Omental fat pad (tissue), 4 donors: ENCODE measurements around the gene PRKCQ. TPM values are rescaled to one million over a fixed set of nuclear protein-coding genes. Genes with fewer than 3 reads are reported as not detected.
"Not testable (repeated sequence)": the region's sequence is repeated elsewhere in the genome, so short reads cannot be mapped to it uniquely, and the experiment has no call there.

ENCODE experiments used
- ATAC-seq: fragments of 150-250 bp; one replicate; pipeline ENCODE4 v1.9.1; 2016; ENCODE audit warnings: mild to moderate bottlenecking, moderate library complexity; ENCODE audit not compliant: low FRiP score
- DNase-seq: peaks from one replicate; pipeline ENCODE4 v3.0.0-alpha.2; 2019; ENCODE audit warnings: low spot score
- total RNA-seq, 4 donors: library from RNA; depleted of rRNA; stranded (reverse); fragments of >200 nt; gene quantifications; one replicate each; pipeline ENCODE4 v1.1.0, GENCODE V29; 2016
- TF ChIP-seq, protein P1 (sequence below), 3 donors: fragments of 450-650 bp; IDR thresholded peaks; one replicate each; pipeline ENCODE4 v1.5.1; 2016 to 2017; ENCODE audit warnings: antibody characterized with exemption in 3 of 3, mild to moderate bottlenecking in 3 of 3, moderate library complexity in 2 of 3

Gene PRKCQ
- total RNA-seq, 4 donors from 2014 or later, result 0.56 to 1.9 (median 0.86) TPM

DNA sequence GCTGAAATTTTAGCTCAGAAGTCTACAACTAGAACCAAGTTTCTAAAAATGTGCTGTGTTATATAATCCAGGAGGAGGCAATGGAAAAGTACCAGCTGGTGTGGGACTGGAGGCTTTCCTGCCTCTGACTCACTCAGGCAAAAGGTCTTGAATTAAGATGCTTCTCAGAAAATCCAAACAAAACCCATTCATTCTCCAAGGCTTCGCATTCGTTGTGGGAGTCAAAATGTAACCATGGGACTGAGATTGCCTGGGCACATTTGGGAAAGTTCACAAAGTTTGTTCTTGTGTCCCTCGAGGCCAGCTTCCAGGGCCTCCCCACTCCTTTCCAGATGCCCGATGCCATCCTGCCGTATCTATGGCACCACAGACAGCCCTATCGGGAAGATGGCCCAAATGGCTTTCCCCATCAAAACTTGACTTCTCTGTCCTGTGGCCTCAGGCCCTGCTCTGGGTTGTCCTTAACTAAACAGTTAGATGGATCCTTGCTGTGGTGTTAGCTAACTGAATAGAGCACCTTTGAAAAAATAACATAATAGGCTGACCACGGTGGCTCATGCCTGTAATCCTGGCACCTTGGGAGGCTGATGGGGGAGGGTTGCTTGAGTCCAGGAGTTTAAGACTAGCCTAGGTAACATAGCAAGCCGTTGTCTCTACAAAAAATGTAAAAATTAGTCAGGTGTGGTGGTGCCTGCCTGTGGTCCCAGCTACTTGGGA is 196.8 kb downstream of the PRKCQ start:
- DNase-seq (no peak), ATAC-seq (no peak)
- TF ChIP-seq, protein P1, sequence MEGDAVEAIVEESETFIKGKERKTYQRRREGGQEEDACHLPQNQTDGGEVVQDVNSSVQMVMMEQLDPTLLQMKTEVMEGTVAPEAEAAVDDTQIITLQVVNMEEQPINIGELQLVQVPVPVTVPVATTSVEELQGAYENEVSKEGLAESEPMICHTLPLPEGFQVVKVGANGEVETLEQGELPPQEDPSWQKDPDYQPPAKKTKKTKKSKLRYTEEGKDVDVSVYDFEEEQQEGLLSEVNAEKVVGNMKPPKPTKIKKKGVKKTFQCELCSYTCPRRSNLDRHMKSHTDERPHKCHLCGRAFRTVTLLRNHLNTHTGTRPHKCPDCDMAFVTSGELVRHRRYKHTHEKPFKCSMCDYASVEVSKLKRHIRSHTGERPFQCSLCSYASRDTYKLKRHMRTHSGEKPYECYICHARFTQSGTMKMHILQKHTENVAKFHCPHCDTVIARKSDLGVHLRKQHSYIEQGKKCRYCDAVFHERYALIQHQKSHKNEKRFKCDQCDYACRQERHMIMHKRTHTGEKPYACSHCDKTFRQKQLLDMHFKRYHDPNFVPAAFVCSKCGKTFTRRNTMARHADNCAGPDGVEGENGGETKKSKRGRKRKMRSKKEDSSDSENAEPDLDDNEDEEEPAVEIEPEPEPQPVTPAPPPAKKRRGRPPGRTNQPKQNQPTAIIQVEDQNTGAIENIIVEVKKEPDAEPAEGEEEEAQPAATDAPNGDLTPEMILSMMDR (IDR thresholded peaks at IDR 0.05), result no peak

DNA sequence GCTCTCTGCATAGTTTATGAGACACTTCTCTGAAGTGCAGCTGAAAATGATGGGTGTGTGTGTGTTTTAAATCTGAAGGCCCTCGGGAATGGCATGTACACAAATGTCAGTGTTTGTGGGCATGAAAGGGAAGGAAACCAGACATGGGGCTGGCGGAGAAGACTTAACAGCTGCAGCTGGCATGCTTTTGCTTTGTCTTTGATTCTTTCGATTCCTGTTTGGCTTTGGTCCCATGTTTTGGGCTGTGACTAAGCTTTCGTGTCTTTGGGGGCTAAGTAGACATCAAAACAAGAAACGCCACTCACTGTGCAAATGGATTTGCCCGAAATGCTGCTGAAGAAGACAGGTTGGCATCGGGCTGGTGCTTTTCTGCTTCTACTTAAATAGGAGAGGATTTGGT is 198.0 kb downstream of the PRKCQ start:
- DNase-seq, result no peak
- ATAC-seq, result no peak

DNA sequence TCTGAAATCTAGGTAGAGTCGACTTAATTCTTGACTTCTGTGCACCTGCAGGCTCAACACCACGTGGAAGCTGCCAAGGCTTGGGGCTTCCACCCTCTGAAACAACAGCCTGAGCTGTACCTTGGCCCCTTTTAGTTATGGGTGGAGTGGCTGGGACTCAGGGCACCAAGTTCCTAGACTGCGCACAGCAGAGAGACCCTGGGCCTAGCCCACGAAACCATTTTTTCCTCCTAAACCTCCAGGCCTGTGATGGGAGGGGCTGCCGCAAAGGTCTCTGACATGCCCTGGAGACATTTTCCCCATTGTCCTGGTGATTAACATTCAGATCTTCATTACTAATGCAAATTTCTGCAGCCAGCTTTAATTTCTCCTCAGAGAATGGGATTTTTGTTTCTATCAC is 199.6 kb downstream of the PRKCQ start:
- ATAC-seq, DNase-seq: not testable (repeated sequence)

More for the DNA sequence above, 198.0 kb downstream of the PRKCQ start:
- TF ChIP-seq, protein P1 (IDR thresholded peaks at IDR 0.05), result no peak

DNA sequence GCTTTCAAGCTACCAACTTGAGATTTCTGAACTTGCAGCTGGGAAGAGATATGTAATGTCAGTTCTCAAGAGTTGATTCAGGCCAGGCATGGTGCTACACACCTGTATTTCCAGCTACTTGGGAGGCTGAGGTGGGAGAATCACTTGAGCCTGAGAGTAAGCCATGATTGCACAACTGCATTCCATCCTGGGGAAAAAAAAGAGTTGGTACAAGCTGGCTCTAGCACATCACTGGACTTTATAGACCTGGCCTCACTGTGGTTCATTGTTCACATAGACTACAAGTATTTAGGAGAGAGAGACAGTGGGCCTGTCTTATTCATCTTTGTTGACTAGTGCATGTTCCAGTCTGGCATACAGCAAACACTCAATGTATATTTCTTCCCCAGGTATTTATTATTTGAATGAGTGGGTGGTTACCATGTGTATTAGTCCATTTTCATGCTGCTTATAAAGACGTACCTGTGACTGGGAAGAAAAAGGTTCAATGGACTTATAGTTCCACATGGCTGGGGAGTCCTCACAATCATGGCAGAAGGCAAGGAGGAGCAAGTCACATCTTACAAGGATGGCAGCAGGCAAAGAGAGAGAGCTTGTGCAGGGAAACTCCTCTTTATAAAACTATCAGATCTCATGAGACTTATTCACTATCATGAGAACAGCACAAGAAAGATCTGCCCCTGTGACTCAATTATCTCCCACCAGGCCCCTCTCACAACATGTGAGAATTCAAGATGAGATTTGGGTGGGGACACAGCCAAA is 200.9 kb downstream of the PRKCQ start:
- TF ChIP-seq, protein P1 (IDR thresholded peaks at IDR 0.05), result no peak
- DNase-seq (no peak), ATAC-seq (no peak)
